Measurements from ENCODE around the gene SCIN.
A peak's percentile ranks its signal among the peaks of the same experiment; 100 is the strongest.

SCIN gene

GRCh38 chr7:12569673-12570072 is 847 bp upstream of the SCIN start:
- DNase-seq (ENCODE audit: low read depth) = no peak

GRCh38 chr7:12570168-12570533 is 369 bp upstream of the SCIN start:
- DNase-seq (ENCODE audit: low read depth) = no peak

- DNase-seq (ENCODE audit: low read depth) = no peak
These were observed 1.2 kb downstream of the SCIN start for GRCh38 chr7:12571691-12572090.

- DNase-seq (ENCODE audit: low read depth) = no peak
These were observed 2.5 kb downstream of the SCIN start for GRCh38 chr7:12572941-12573575.

GRCh38 chr7:12573885-12574284 is 3.4 kb downstream of the SCIN start:
- no peak for DNase-seq (ENCODE audit: low read depth)

- no peak for DNase-seq (ENCODE audit: low read depth)
These were observed 8.6 kb downstream of the SCIN start for GRCh38 chr7:12578930-12579640.

- DNase-seq (ENCODE audit: low read depth) = peak; percentile 37
These were observed 11.4 kb downstream of the SCIN start for GRCh38 chr7:12581897-12582296.

- no peak for DNase-seq (ENCODE audit: low read depth)
These were observed 11.8 kb downstream of the SCIN start for GRCh38 chr7:12582362-12582761.

- no peak for DNase-seq (ENCODE audit: low read depth)
These were observed 12.7 kb downstream of the SCIN start for GRCh38 chr7:12583176-12583575.

- no peak for DNase-seq (ENCODE audit: low read depth)
These were observed 13.4 kb downstream of the SCIN start for GRCh38 chr7:12583922-12584321.

GRCh38 chr7:12584930-12585329 is 14.4 kb downstream of the SCIN start:
- DNase-seq (ENCODE audit: low read depth) = no peak

- DNase-seq (ENCODE audit: low read depth) = no peak
These were observed 15.8 kb downstream of the SCIN start for GRCh38 chr7:12586271-12586670.

- no peak for DNase-seq (ENCODE audit: low read depth)
These were observed 17.9 kb downstream of the SCIN start for GRCh38 chr7:12588259-12588904.

- no peak for DNase-seq (ENCODE audit: low read depth)
These were observed 20.0 kb downstream of the SCIN start for GRCh38 chr7:12590559-12590958.

- no peak for DNase-seq (ENCODE audit: low read depth)
These were observed 23.8 kb downstream of the SCIN start for GRCh38 chr7:12594122-12594897.

- no peak for DNase-seq (ENCODE audit: low read depth)
These were observed 24.6 kb downstream of the SCIN start for GRCh38 chr7:12595148-12595547.

GRCh38 chr7:12596225-12596790 is 25.8 kb downstream of the SCIN start:
- DNase-seq (ENCODE audit: low read depth) = no peak

- no peak for DNase-seq (ENCODE audit: low read depth)
These were observed 30.9 kb downstream of the SCIN start for GRCh38 chr7:12601302-12601869.

GRCh38 chr7:12607134-12607533 is 36.6 kb downstream of the SCIN start:
- DNase-seq (ENCODE audit: low read depth) = peak; percentile 12

GRCh38 chr7:12609561-12609960 is 39.0 kb downstream of the SCIN start:
- DNase-seq (ENCODE audit: low read depth) = no peak

- DNase-seq (ENCODE audit: low read depth) = no peak
These were observed 40.4 kb downstream of the SCIN start for GRCh38 chr7:12610899-12611298.

GRCh38 chr7:12612622-12613021 is 42.1 kb downstream of the SCIN start:
- DNase-seq (ENCODE audit: low read depth) = no peak

All from fibroblast of gingiva (primary cell).